Measurements from ENCODE around the gene OLFM2. TPM values are rescaled to one million over a fixed set of nuclear protein-coding genes. Genes with fewer than 3 reads are reported as not detected.
"Not testable (repeated sequence)": the region's sequence is repeated elsewhere in the genome, so short reads cannot be mapped to it uniquely, and the experiment has no call there.

The OLFM2 gene
- total RNA-seq, 1 donor from 2014 or later = 86.4 TPM

DNA sequence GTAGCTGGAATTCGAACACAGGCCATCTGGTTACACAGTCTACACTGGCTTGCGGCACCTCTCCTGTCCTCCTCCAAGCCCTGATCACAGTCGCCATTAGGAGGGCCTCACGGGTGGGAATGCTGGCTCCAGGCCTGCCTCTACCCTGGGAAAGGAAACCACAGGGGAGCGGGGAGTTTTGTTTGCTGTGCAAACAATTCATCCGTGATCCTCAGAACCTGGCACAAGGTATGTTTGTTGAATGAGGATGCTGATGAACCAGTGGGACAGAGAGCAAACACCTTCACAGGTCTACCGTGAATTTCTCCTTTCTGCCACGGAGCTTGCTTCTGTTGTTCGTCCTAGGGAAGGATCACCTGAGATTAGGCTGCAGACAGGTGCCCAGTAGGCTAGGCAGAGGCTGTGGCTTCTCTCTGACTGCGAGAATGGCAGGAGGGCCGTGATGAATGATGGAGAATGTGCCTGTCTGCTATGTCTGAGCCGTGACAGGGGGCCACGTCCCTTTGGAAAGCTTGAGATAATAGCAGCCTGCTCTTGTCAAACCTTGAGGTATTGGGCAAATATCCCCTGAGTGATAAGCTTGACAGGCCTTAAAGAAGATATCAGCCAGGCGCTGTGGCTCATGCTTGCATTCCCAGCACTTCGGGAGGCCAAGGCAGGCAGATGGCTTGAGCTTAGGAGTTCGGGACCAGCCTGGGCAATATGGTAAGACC, 64.5 kb downstream of the OLFM2 start:
- DNase-seq (ENCODE audit: low spot score in 2 of 2) (no peak), FAIRE-seq (no peak)

DNA sequence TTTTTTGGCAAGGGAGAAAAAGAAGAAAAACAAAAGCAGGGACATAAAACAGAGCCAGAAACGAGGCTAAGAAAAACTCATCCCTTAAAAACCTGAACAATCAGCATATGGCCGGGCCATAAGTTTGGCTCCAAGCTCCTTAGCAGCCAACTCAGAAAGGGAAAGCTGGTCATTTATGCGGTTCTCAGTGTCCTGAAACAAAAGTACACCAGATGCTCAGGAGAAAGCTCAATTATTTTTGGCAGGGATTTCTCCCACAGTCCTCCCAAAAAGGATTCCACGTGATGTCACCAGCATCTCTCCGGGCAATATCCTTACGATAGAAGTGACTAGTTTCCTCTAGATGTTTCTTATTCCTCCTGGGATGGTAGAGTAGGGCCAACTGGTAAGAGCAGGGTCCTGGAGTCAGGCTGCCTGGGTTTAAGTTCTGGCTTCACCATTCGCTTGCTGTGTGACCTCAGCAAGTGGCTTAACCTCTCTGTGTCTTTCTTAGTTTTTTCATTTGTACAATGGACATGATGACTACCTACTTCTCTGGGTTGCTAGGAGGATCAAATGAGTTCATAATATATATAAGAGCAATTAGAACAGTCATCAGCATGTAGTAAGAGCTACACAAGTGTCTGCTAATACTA, 67.2 kb downstream of the OLFM2 start:
- FAIRE-seq (no peak), DNase-seq (ENCODE audit: low spot score in 2 of 2) (no peak)

DNA sequence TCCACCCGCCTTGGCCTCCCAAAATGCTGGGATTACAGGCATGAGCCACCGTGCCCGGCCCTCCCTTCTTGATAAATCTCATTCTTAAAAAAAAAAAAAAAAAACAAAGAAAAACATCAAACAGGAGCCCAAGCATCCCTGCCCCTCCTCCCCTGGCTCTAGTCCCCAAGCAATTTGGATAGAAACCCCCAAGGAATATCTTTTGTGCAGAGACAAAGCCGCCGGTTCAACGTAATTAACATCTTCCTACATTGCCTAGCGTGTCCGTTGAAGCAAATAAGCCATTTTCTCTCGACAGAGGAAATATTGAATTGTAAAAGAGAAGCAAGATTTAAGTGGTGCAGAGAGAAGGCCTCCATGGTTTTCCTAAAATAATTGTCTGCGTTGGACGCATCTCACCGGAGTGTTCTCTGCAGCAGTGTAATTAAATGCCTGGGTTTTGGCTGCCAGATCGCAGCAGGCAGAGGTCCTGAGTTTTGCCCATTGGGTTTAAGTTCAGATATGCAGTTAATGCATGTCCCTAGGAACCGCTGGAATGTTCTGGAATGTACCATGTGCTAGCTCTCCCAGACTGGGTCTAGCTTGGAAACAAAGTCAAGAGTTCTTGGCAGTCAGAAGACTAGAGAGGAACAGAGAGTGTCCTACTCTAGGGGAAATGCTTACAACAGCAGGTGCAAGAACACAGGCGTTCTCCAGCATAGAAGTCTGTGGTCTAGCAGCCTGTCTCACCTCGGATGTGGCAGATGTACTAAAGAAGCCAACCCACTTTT, 70.4 kb downstream of the OLFM2 start:
- FAIRE-seq (no peak), DNase-seq (ENCODE audit: low spot score in 2 of 2) (no peak)

DNA sequence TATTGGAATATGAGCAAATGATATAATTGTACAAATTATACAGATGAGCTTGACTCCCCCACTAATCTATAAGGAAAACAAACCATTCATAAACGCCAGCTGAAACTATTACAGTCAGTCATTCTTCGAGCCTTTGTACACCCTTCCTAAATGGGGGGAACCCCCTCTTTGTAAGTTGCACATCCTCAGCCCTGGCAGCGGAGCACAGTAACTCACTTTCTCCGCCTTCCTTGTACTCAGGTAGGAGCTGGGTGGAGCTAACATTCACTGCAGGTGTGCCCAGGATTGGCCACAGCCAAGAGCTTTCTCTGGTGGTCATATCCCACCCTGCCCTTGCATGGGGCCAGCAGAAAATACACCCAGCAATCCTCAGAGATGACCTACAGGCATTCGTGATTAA, 72.6 kb downstream of the OLFM2 start:
- no peak for FAIRE-seq

DNA sequence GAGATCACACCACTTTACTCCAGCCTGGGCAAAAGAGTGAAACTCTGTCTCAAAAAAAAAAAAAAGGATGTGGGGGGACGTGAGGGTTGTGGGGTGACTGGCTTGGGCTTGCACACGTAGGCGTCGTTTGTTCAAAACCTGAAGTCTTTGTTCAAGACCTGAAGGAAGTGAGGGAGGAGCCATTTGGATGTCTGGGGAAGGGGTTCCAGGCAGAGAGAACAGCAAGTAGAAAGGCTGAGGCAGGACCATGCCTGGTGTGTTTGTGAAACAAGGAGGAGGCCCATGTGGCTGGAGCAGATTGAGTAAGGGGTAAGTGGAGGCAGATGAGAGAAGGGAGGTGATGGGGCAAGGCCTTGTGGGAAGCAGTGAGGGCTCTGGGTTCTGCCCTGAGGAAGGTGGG, 73.4 kb downstream of the OLFM2 start:
- FAIRE-seq (no peak), DNase-seq (ENCODE audit: low spot score in 2 of 2) (no peak)

More for the DNA sequence above, 72.6 kb downstream of the OLFM2 start:
- DNase-seq (ENCODE audit: low spot score in 2 of 2) = no peak

GRCh38 chr19:9861503-9861902, 74.8 kb downstream of the OLFM2 start:
- DNase-seq (ENCODE audit: low spot score in 2 of 2) (no peak), FAIRE-seq (no peak)

DNA sequence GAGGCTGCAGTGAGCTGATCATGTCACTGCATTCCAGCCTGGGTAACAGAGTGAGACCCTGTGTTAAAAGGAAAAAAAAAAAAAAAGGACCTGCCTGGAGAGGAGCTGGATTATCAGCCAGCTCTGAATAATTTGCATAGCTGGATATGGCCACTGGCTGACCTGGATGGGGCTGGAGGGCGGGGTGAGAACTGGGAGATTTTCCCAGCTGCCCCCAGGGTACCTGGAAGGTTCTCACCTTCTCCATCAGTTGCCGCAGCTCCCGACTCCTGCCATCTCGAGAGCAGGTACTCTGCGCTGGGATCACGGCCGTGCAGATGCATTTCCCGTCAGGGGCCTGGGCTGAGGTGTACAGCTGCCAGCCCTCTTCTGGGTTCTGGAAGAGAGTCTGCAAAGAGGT, 75.9 kb downstream of the OLFM2 start:
- DNase-seq (ENCODE audit: low spot score in 2 of 2) (no peak), FAIRE-seq (no peak)

DNA sequence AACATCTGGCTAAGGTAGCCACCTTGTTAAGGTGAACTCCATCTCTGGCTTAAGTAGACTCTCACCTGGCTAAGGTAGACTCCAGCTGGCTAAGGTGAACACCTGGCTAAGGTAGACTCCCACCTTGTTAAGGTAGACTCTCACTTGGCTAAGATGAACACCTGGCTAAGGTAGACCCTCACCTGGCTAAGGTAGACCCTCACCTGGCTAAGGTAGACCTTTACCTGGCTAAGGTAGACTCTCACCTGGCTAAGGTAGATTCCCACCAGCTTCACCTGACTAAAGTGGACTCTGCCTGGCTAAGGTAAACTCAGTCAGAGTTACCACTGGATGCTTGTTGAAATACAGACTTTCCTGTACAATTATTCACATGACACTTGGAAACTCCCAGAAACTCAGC, 77.5 kb downstream of the OLFM2 start:
- FAIRE-seq (no peak), DNase-seq (ENCODE audit: low spot score in 2 of 2) (no peak)

DNA sequence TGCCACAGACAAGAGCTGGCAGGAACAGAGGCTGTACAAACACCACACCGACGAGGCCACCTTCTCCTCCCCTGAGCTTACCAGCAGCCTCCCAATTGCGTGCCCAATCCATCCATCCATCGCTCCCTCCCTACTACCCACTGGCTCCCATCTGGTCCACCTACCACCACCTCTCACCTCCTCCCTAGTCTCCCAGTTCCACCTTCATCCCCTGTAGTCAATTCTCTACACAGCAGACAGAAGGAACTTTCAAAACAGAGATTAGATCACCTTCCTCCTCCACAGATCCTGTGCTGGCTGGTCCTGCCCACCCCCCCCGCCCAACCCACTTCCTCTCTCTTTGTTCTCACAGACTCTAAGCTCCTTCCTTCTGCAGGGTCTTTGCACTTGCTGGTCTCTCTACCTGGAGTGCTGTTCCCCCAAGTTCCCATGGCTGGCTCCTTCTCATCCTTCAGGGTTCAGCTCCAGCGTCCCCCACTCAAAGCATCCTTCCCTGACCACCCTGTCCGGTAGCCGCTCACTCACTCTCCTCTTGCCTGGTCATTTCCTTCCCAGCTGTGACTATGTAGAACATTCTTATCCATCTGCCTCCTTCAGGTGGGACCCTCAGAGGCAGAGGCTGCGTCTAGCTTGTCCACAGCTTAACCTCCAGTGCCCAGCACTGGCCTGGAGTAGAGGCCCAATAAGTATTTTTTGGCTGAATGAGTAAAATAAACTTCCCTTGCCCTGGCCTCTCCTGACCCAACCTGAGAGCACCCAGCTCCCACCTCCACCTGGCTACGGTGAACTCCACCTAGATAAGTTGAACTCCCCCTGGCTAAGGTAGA, 78.2 kb downstream of the OLFM2 start:
- FAIRE-seq (no peak), DNase-seq (ENCODE audit: low spot score in 2 of 2) (no peak)

- DNase-seq (ENCODE audit: low spot score in 2 of 2) (no peak), FAIRE-seq (no peak)
Measured at GRCh38 chr19:9857076-9857721, 79.1 kb downstream of the OLFM2 start.

- no peak for FAIRE-seq
Measured at GRCh38 chr19:9856609-9857008, 79.7 kb downstream of the OLFM2 start.

GRCh38 chr19:9854282-9854846, 82.0 kb downstream of the OLFM2 start:
- DNase-seq (ENCODE audit: low spot score in 2 of 2) (no peak), FAIRE-seq (no peak)

More at GRCh38 chr19:9856609-9857008, 79.7 kb downstream of the OLFM2 start:
- DNase-seq (ENCODE audit: low spot score in 2 of 2) = no peak

DNA sequence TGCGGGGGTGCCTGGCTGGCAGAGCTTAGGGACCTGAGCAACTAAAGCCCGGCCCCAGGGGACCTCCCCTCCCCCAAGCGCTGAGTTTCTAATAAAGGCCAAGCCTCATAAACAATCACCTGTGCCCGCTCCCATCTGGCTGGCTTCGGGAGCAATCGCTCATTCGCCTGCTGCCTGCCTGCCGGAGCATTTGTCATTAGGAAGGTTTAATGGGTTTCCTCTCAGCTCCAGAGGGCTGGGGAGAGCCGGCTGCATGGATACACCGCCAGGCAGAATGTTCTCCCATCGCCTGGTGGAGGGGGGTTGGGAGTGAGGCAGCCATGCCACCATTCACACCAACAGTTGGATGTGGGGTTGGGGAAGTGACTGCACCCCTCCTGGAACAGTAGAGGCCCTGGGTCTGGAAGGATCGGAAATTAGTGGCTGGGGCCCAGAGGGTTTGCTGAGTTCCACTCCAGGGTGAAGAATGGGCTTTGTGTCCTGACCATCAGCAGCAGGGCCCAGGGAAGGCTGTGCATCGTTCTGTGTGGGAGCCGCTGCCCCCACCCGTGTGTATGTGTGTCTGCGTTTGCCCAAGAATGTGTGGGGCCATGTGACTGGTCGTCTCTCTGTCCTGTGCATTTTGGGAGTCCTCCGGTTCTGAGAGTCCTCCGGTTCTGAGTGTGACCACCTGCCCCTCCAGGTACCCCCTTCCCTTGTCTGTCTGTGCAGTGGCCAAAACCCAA, 85.9 kb downstream of the OLFM2 start:
- DNase-seq (ENCODE audit: low spot score in 2 of 2) (no peak), FAIRE-seq (no peak)

- no peak for FAIRE-seq
- no peak for DNase-seq (ENCODE audit: low spot score in 2 of 2)
Measured at GRCh38 chr19:9849791-9850190, 86.5 kb downstream of the OLFM2 start.

GRCh38 chr19:9848762-9849161, 87.6 kb downstream of the OLFM2 start:
- DNase-seq (ENCODE audit: low spot score in 2 of 2) (no peak), FAIRE-seq (no peak)

- DNase-seq (ENCODE audit: low spot score in 2 of 2) (no peak), FAIRE-seq (no peak)
Measured at GRCh38 chr19:9848060-9848459, 88.3 kb downstream of the OLFM2 start.

DNA sequence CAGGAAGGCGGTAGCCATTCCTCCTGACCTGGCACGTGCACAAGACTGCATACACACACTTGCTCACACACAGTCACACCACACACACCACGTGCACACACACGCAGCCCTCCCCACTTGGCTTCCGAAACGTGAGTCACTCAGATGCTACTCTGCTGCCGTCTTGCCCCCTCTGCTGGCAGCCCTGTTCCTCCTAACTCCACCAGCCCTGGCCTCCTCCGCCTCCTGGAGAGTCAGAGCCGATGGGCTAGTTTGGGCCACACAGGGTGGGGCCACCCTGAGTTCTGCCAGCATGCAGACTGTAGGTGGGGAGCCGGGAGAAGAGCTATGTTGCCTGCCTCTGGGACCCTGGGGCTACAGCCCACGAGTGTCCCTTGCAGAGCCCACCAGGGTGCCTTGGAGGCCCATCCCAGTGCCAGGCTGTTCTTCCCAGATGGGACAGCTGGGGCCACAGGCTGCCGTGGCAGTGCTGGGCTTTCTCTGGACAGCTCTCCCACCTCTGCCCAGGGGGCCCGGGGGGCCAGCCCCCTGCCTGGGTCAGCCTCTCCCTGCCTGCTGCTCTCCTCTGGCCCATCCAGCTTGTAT, 89.1 kb downstream of the OLFM2 start:
- no peak for FAIRE-seq
- peak in 1 of 2 donors; percentile 84 for DNase-seq (ENCODE audit: low spot score in 2 of 2)

DNA sequence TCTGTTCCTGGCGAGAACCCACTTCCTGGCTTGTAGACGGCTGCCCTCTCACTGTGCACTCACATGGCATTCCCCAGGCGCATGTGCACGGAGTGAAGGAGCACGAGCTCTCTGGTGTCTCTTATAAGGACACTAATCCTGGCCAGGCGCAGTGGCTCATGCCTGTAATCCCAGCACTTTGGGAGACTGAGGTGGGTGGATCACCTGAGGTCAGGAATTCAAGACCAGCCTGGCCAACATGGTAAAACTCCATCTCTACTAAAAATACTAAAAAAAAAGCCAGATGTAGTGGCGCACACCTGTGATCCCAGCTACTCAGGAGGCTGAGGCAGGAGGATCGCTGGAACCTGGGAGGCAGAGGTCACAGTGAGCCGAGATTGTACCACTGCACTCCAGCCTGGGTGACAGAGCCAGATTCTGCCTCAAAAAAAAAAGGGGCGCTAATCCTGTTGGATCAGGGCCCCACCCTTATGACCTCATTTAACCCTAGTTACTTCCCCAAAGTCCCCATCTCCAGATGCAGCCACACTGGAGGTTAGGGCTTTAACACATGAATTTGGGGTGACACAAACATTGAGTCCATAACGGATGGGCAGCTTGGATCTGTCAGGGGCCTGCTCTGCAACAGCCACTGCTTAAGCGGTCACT, 92.6 kb downstream of the OLFM2 start:
- not testable (repeated sequence) for FAIRE-seq; DNase-seq (ENCODE audit: low spot score in 2 of 2)

All from frontal cortex (tissue), 4 donors.